Measurements from ENCODE around the gene PSD2. TPM values are rescaled to one million over a fixed set of nuclear protein-coding genes. Genes with fewer than 3 reads are reported as not detected.

PSD2 gene
- total RNA-seq, 4 donors from 2014 or later, result 0.30 to 0.76 TPM; not detected in 2

- Histone ChIP-seq H3K4me3 (no peak overlapping the region), H3K27ac (no peak overlapping the region), H3K36me3 (no peaks in the 10 kb centered on the region), H3K9me3 (no peaks in the 10 kb centered on the region), H3K4me1 (peaks cover 0 to 13% of the 10 kb centered on the region in 2 donors), H3K27me3 (peaks cover 0 to 12% of the 10 kb centered on the region in 2 donors)
- no peak for DNase-seq
- TF ChIP-seq CTCF (IDR thresholded peaks at IDR 0.05), result no peak
- TF ChIP-seq POLR2A (IDR thresholded peaks at IDR 0.05), result no peak
- intact Hi-C loops (cut with DNase I; ENCODE audit: low total_unique reads), result loop anchor here (5.0 to 10.0 kb wide), 2 partner anchors 169 to 256 kb away; no protein-coding TSS in a partner anchor
Observed at GRCh38 chr5:139796061-139796806, 626 bp downstream of the PSD2 start.

GRCh38 chr5:139797335-139797734 lies 1.7 kb downstream of the PSD2 start:
- no peak for TF ChIP-seq CTCF (IDR thresholded peaks at IDR 0.05)
- TF ChIP-seq POLR2A (IDR thresholded peaks at IDR 0.05), result no peak
- no peak for DNase-seq
- Histone ChIP-seq H3K4me1 (peaks cover 0 to 13% of the 10 kb centered on the region in 2 donors), H3K36me3 (no peaks in the 10 kb centered on the region), H3K4me3 (no peak overlapping the region), H3K27ac (no peak overlapping the region), H3K27me3 (peaks cover 0 to 12% of the 10 kb centered on the region in 2 donors), H3K9me3 (no peaks in the 10 kb centered on the region)
- intact Hi-C loops (cut with DNase I; ENCODE audit: low total_unique reads), result loop anchor here (5.0 to 10.0 kb wide), 2 partner anchors 167 to 255 kb away; no protein-coding TSS in a partner anchor

- H3K36me3 ChIP-seq, result no peaks in the 10 kb centered on the region
- no peak for TF ChIP-seq POLR2A (IDR thresholded peaks at IDR 0.05)
- H3K9me3 ChIP-seq, result no peaks in the 10 kb centered on the region
- no peak for DNase-seq
- no peak overlapping the region for H3K4me3 ChIP-seq
- intact Hi-C loops (cut with DNase I; ENCODE audit: low total_unique reads), result loop anchor here (5.0 to 10.0 kb wide), 2 partner anchors 167 to 254 kb away; no protein-coding TSS in a partner anchor
- no peak overlapping the region for H3K27ac ChIP-seq
- peaks cover 0 to 12% of the 10 kb centered on the region in 2 donors for H3K27me3 ChIP-seq
- H3K4me1 ChIP-seq, result peaks cover 0 to 13% of the 10 kb centered on the region in 2 donors
Observed at GRCh38 chr5:139797856-139798510, 2.4 kb downstream of the PSD2 start.

GRCh38 chr5:139798883-139799282 lies 3.3 kb downstream of the PSD2 start:
- intact Hi-C loops (cut with DNase I; ENCODE audit: low total_unique reads), result loop anchor here (5.0 to 10.0 kb wide), 2 partner anchors 166 to 253 kb away; no protein-coding TSS in a partner anchor
- H3K27me3 ChIP-seq, result peaks cover 0 to 12% of the 10 kb centered on the region in 2 donors
- no peak for TF ChIP-seq CTCF (IDR thresholded peaks at IDR 0.05)
- no peak for TF ChIP-seq POLR2A (IDR thresholded peaks at IDR 0.05)

GRCh38 chr5:139799359-139799758 lies 3.8 kb downstream of the PSD2 start:
- DNase-seq, result no peak
- Histone ChIP-seq H3K4me1 (peaks cover 0 to 13% of the 10 kb centered on the region in 2 donors), H3K9me3 (no peaks in the 10 kb centered on the region), H3K27ac (no peak overlapping the region), H3K4me3 (no peak overlapping the region), H3K36me3 (no peaks in the 10 kb centered on the region), H3K27me3 (peaks cover 0 to 12% of the 10 kb centered on the region in 2 donors)
- intact Hi-C loops (cut with DNase I; ENCODE audit: low total_unique reads), result loop anchor here (5.0 to 10.0 kb wide), 2 partner anchors 165 to 253 kb away; no protein-coding TSS in a partner anchor
- TF ChIP-seq POLR2A (IDR thresholded peaks at IDR 0.05), result no peak

More at GRCh38 chr5:139798883-139799282, 3.3 kb downstream of the PSD2 start:
- no peak for DNase-seq
- no peaks in the 10 kb centered on the region for H3K36me3 ChIP-seq
- H3K4me3 ChIP-seq, result no peak overlapping the region
- no peaks in the 10 kb centered on the region for H3K9me3 ChIP-seq
- H3K27ac ChIP-seq, result no peak overlapping the region
- H3K4me1 ChIP-seq, result peaks cover 0 to 13% of the 10 kb centered on the region in 2 donors

GRCh38 chr5:139803978-139804377 lies 8.4 kb downstream of the PSD2 start:
- Histone ChIP-seq H3K27me3 (no peaks in the 10 kb centered on the region), H3K36me3 (no peaks in the 10 kb centered on the region), H3K9me3 (no peaks in the 10 kb centered on the region), H3K27ac (no peak overlapping the region), H3K4me3 (no peak overlapping the region), H3K4me1 (no peaks in the 10 kb centered on the region)
- TF ChIP-seq CTCF (IDR thresholded peaks at IDR 0.05), result no peak
- TF ChIP-seq POLR2A (IDR thresholded peaks at IDR 0.05), result no peak
- DNase-seq, result no peak
- intact Hi-C loops (cut with DNase I; ENCODE audit: low total_unique reads), result no loop called here
